SK-N-MC (cell line): ENCODE data around the gene POLR3A.

Experiments
- EZH2 ChIP-seq: fragments of 200-600 bp; sonication (generic); IDR thresholded peaks from one replicate; pipeline ENCODE4 v1.6.1; 2017; ENCODE audit warnings: antibody characterized with exemption
- FOXP2 ChIP-seq: optimal IDR thresholded peaks from 2 replicates; pipeline ENCODE3; 2011; ENCODE audit warnings: mild to moderate bottlenecking, moderate library complexity; ENCODE audit not compliant: insufficient read depth; ENCODE audit errors: extremely low read length, control extremely low read depth
- POLR2AphosphoS5 ChIP-seq: IDR thresholded peaks from 2 replicates; pipeline ENCODE4 v1.6.1; 2012; ENCODE audit warnings: mild to moderate bottlenecking, low read depth, low read length, borderline replicate concordance

GRCh38 chr10:77927402-77928246 is 101.7 kb downstream of the POLR3A start:
- TF ChIP-seq POLR2AphosphoS5, result no peak
- TF ChIP-seq EZH2, result no peak
- TF ChIP-seq FOXP2, result no peak
